DND-41 (cell line): ENCODE results near the gene CREB3L4.

Experiments
- CTCF ChIP-seq: IDR thresholded peaks from 2 replicates; pipeline ENCODE4 v1.5.1; 2012; ENCODE audit warnings: borderline replicate concordance, low read length, moderate library complexity, mild to moderate bottlenecking; ENCODE audit not compliant: poor library complexity, severe bottlenecking; ENCODE audit errors: extremely low read depth
- EZH2 ChIP-seq: IDR thresholded peaks from 3 replicates; pipeline ENCODE4 v1.6.1; 2012; ENCODE audit warnings: borderline replicate concordance, low read depth, mild to moderate bottlenecking, moderate library complexity, low read length, inconsistent platforms; ENCODE audit not compliant: severe bottlenecking

- TF ChIP-seq EZH2 (no peak), CTCF (no peak)
These were observed 5.3 kb upstream of the CREB3L4 start for GRCh38 chr1:153962088-153963029.
